DND-41 (cell line): ENCODE results near the gene LARP7.

Source experiments
- EZH2 ChIP-seq: IDR thresholded peaks from 3 replicates; pipeline ENCODE4 v1.6.1; 2012; ENCODE audit warnings: borderline replicate concordance, low read depth, mild to moderate bottlenecking, moderate library complexity, low read length, inconsistent platforms; ENCODE audit not compliant: severe bottlenecking
- TF ChIP-seq, protein P1 (sequence below): IDR thresholded peaks from 2 replicates; pipeline ENCODE4 v1.5.1; 2012; ENCODE audit warnings: borderline replicate concordance, low read length, moderate library complexity, mild to moderate bottlenecking; ENCODE audit not compliant: poor library complexity, severe bottlenecking; ENCODE audit errors: extremely low read depth

GRCh38 chr4:112649055-112649408 is 12.1 kb downstream of the LARP7 start:
- TF ChIP-seq, protein P1, sequence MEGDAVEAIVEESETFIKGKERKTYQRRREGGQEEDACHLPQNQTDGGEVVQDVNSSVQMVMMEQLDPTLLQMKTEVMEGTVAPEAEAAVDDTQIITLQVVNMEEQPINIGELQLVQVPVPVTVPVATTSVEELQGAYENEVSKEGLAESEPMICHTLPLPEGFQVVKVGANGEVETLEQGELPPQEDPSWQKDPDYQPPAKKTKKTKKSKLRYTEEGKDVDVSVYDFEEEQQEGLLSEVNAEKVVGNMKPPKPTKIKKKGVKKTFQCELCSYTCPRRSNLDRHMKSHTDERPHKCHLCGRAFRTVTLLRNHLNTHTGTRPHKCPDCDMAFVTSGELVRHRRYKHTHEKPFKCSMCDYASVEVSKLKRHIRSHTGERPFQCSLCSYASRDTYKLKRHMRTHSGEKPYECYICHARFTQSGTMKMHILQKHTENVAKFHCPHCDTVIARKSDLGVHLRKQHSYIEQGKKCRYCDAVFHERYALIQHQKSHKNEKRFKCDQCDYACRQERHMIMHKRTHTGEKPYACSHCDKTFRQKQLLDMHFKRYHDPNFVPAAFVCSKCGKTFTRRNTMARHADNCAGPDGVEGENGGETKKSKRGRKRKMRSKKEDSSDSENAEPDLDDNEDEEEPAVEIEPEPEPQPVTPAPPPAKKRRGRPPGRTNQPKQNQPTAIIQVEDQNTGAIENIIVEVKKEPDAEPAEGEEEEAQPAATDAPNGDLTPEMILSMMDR: no peak
- TF ChIP-seq EZH2: no peak
